NB4 (cell line): ENCODE results near the gene SYNDIG1.

Source experiments
- DNase-seq: peaks from one replicate; pipeline ENCODE4 v3.0.0; 2010; ENCODE audit warnings: low read depth
- H3K4me3 ChIP-seq: one replicate; pipeline ENCODE4 v1.5.1; 2011; ENCODE audit warnings: mild to moderate bottlenecking, low read depth, low read length, moderate library complexity
- MYC ChIP-seq: IDR thresholded peaks from 2 replicates; pipeline ENCODE4 v1.6.1; 2011; ENCODE audit warnings: low read depth, low read length
- POLR2A ChIP-seq: IDR thresholded peaks from 2 replicates; pipeline ENCODE4 v1.6.1; 2011; ENCODE audit warnings: mild to moderate bottlenecking; ENCODE audit not compliant: insufficient read length; ENCODE audit errors: extremely low read depth
- TF ChIP-seq, protein P1 (sequence below): IDR thresholded peaks from one replicate; pipeline ENCODE4 v1.5.1; 2012; ENCODE audit warnings: low read depth, low read length
- TF ChIP-seq, protein P2 (sequence below): IDR thresholded peaks from 2 replicates; pipeline ENCODE4 v1.6.1; 2011; ENCODE audit warnings: low read depth, low read length

Gene SYNDIG1

DNA sequence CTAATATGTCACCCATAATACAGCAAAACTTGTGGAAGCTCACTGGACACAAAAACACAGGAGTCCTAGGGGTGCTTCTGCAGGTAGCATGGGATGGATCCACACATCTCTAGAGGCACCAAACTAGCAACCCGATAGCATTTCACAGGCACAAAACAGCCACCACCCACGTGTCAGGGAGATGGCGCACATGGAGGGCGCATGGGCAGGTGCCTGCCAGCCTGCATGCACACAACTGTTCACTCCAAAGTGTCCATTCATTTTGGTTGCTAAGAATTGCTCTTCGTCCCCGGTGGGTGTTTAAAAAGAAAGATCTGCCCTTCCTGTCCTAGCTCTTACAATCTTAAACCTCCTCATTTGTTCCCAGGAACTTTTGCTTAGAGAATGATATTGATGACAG, 171.3 kb downstream of the SYNDIG1 start:
- TF ChIP-seq MYC: no peak
- TF ChIP-seq, protein P1, sequence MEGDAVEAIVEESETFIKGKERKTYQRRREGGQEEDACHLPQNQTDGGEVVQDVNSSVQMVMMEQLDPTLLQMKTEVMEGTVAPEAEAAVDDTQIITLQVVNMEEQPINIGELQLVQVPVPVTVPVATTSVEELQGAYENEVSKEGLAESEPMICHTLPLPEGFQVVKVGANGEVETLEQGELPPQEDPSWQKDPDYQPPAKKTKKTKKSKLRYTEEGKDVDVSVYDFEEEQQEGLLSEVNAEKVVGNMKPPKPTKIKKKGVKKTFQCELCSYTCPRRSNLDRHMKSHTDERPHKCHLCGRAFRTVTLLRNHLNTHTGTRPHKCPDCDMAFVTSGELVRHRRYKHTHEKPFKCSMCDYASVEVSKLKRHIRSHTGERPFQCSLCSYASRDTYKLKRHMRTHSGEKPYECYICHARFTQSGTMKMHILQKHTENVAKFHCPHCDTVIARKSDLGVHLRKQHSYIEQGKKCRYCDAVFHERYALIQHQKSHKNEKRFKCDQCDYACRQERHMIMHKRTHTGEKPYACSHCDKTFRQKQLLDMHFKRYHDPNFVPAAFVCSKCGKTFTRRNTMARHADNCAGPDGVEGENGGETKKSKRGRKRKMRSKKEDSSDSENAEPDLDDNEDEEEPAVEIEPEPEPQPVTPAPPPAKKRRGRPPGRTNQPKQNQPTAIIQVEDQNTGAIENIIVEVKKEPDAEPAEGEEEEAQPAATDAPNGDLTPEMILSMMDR: no peak
- TF ChIP-seq POLR2A: no peak
- TF ChIP-seq, protein P2, sequence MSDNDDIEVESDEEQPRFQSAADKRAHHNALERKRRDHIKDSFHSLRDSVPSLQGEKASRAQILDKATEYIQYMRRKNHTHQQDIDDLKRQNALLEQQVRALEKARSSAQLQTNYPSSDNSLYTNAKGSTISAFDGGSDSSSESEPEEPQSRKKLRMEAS: no peak

DNA sequence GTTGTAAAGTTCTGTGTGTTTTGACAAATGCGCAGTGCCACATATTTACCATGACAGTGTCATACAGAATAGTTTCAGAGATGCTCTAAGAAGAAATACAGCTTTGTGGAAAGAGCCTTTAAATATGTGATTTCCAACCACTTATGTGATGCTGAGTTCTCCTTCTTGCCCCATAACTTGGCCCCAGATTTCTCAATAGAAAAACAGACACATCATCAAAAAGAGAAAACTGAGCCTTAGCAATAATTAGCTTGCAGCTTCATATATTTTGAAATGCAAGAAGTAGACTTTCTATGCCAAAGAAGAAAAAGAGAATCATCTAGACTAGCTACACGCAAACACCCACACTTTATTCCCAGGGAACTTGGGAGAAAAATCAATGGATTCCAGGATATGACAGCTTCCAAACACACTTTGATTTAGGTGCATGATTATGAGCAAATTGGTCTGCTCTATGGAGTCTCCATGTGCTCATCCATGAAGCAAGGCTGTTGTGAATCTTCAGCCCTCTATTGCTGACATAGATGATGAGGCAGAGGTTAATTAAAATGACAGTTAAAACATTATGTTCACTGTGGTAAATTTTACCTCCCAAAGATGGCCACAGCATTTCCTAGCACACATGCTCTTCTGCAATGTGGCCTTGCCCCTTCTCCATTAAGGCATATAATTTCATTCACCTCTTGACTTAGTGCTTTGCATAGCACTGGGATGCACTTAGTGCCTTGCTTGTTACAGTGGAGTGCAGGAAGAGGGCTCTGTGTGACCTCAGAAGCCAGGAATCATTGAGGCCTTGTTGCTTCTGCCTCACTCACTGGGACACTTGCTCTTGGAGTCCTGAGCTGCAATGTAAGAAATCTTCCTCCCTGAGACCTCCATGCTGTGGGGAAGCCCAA, 174.6 kb downstream of the SYNDIG1 start:
- no peak for DNase-seq
- TF ChIP-seq MYC (no peak), POLR2A (no peak)
- TF ChIP-seq, protein P1: no peak
- TF ChIP-seq, protein P2: no peak
- no peak overlapping the region for H3K4me3 ChIP-seq

More for the DNA sequence above, 171.3 kb downstream of the SYNDIG1 start:
- no peak overlapping the region for H3K4me3 ChIP-seq
- no peak for DNase-seq

DNA sequence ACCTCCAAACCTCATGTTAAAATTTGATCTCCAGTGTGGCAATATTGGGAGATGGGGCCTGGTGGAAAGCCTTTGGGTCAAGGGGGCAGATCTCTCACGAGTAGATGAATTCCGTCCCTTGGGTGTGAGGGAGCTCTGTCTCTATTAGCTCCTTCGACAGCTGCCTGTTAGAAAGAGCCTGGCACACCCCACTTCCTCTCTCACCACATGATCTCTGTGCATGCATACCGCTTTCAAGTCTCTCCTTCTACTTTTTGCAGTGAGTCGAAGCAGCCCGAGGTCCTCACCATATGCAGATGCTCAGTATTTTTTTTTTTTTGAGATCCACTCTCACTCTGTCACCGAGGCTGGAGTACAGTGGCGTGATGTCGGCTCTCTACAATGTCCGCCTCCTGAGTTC, 176.9 kb downstream of the SYNDIG1 start:
- no peak for TF ChIP-seq POLR2A
- TF ChIP-seq MYC: no peak
- TF ChIP-seq, protein P1: no peak
- TF ChIP-seq, protein P2: no peak
- DNase-seq: no peak
- H3K4me3 ChIP-seq: no peak overlapping the region

DNA sequence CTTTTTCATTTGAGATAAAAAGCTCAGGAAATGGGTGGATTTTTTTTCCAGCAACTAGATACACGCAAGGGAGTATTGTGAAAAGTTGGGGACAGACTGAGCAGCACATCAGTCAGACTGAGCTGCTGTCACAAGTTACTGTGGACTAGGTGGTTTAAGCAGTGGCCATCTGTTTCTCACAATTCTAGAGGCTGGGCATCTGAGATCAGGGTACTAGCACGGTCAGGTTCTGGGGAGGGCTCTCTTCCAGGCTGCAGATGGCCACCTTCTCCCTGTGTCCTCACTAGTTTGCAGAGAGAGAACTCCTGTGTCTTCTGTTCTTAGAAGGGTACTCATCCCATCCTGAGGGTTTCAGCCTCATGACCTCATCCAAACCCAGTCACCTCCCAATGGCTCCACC, 178.3 kb downstream of the SYNDIG1 start:
- no peak overlapping the region for H3K4me3 ChIP-seq
- TF ChIP-seq, protein P1: no peak
- TF ChIP-seq MYC: no peak
- no peak for TF ChIP-seq POLR2A
- TF ChIP-seq, protein P2: no peak
- no peak for DNase-seq

DNA sequence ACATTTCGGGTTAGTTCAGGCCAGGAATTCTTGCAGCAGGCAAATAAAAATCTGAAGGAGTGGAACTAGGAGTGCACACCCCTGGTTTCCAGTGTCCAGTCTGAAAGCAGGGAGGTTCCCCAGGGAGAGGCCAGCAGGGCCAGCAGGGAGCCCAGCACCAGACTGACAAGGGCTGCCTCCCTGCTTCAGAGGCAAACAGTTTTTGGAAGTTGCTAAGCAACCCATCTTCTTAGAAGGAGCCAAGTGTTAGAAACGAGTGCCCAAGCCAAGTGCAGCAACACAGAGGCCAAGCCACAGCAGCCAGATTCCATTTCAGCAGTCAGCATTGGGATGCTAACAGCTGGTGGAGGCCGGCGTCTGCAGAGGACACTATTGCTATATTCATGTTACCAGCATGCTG, 179.1 kb downstream of the SYNDIG1 start:
- no peak overlapping the region for H3K4me3 ChIP-seq
- DNase-seq: no peak
- TF ChIP-seq, protein P2: no peak
- TF ChIP-seq POLR2A (no peak), MYC (no peak)
- TF ChIP-seq, protein P1: no peak
